ENCODE data around the gene ITGB1. TPM values are rescaled to one million over a fixed set of nuclear protein-coding genes. Genes with fewer than 3 reads are reported as not detected.
A peak's percentile ranks its signal among the peaks of the same experiment; 100 is the strongest.

The ITGB1 gene
- total and polyA plus RNA-seq, 9 of the 15 experiments (the other 6 are each of a cell fraction or from before 2014, with no cell fraction given), result 40.2 to 194 (median 155) TPM

DNA sequence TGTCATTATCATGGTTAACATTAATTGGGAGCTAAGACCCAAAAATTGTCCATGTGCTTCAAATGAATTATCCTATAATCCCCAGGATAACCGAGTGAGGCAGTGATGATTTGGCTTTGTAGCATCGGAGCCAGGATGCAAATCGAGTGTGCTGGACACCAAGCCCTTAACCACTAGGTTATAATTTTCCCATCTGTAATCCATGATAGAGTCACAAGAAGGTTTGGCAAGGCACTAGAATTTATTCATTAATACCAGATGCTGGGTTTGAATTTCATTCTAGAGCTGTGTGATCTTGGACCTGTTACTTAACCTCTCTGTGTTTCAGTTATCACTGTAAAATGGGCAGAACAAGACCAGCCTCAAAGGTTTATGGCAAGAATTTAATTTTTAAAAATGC, 21.0 kb upstream of the ITGB1 start:
- DNase-seq (ENCODE audit: extremely low read depth in 1 of 4, low spot score in 3 of 4), result no peak
- BruUV-seq (replicated peaks), result no TSS peak
- Histone ChIP-seq H3K4me1 (replicated peaks in 1 of 2; ENCODE audit: control insufficient read depth in 2 of 2, insufficient read depth in 2 of 2, low read length in 2 of 2) (peaks cover 22 to 26% of the 10 kb centered on the region in 2 experiments), H3K27me3 (ENCODE audit: control insufficient read depth in 2 of 2, insufficient read depth in 2 of 2, low read length in 2 of 2) (no peaks in the 10 kb centered on the region), H3K9me3 (replicated peaks; ENCODE audit: control insufficient read depth, insufficient read depth, low read depth, low read length) (no peaks in the 10 kb centered on the region), H3K9ac (ENCODE audit: insufficient read depth in 1 of 2, low read depth in 2 of 2, low read length in 2 of 2) (no peak overlapping the region), H3K9me1 (ENCODE audit: control insufficient read depth, insufficient read depth, low read length) (no peaks in the 10 kb centered on the region), H3K27ac (ENCODE audit: extremely low read depth, low read depth, low read length) (no peak overlapping the region), H4K20me1 (replicated peaks; ENCODE audit: control insufficient read depth, insufficient read depth, low read length) (no peaks in the 10 kb centered on the region), H3K79me2 (ENCODE audit: control insufficient read depth, insufficient read depth, low read length) (no peaks in the 10 kb centered on the region), H3K36me3 (ENCODE audit: control insufficient read depth, insufficient read depth, low read length) (no peaks in the 10 kb centered on the region), H3K4me2 (ENCODE audit: insufficient read depth, low read length) (no peak overlapping the region), H3K4me3 (no peak overlapping the region), H2AFZ (ENCODE audit: low read depth, low read length) (no peak overlapping the region)
- TF ChIP-seq DIDO1 (tag; IDR thresholded peaks at IDR 0.05; ENCODE audit: low read depth), result no peak
- 0 out of 4 replicates have a peak, but pooled peaks of 1 of the 2 experiments have one; percentile 18 for TF ChIP-seq RCOR1 (IDR thresholded peaks at IDR 0.05; ENCODE audit: borderline replicate concordance in 1 of 2, low read depth in 2 of 2, low read length in 2 of 2)
- TF ChIP-seq, protein P1, sequence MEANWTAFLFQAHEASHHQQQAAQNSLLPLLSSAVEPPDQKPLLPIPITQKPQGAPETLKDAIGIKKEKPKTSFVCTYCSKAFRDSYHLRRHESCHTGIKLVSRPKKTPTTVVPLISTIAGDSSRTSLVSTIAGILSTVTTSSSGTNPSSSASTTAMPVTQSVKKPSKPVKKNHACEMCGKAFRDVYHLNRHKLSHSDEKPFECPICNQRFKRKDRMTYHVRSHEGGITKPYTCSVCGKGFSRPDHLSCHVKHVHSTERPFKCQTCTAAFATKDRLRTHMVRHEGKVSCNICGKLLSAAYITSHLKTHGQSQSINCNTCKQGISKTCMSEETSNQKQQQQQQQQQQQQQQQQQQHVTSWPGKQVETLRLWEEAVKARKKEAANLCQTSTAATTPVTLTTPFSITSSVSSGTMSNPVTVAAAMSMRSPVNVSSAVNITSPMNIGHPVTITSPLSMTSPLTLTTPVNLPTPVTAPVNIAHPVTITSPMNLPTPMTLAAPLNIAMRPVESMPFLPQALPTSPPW (CRISPR knock-in tag; IDR thresholded peaks at IDR 0.05), result no peak
- peak in 1 of 2 experiments; percentile 43; a peak in 1 of 4 replicates for TF ChIP-seq KDM1A (IDR thresholded peaks at IDR 0.05)
- TF ChIP-seq ZFP36 (IDR thresholded peaks at IDR 0.05; ENCODE audit: low read depth, low read length, partially characterized antibody), result peak; percentile 63
- no peak for TF ChIP-seq L3MBTL2 (IDR thresholded peaks at IDR 0.05)
- 0 out of 2 replicates have a peak, but pooled peaks have one; percentile 22 for TF ChIP-seq HDAC2 (IDR thresholded peaks at IDR 0.05)
- TF ChIP-seq MEIS2 (IDR thresholded peaks at IDR 0.05; ENCODE audit: partially characterized antibody), result no peak
- no peak for TF ChIP-seq RFX1 (IDR thresholded peaks at IDR 0.05)
- TF ChIP-seq RBM25 (IDR thresholded peaks at IDR 0.05; ENCODE audit: low read depth, low read length, severe bottlenecking), result peak; percentile 90
- TF ChIP-seq BCOR (IDR thresholded peaks at IDR 0.05), result peak; percentile 66
- no peak for TF ChIP-seq RHOXF2B (CRISPR knock-in tag; conservative IDR thresholded peaks at IDR 0.05)
- TF ChIP-seq NR2C2 (CRISPR knock-in tag; IDR thresholded peaks at IDR 0.05), result no peak
- no peak for TF ChIP-seq NR2C2 (tag; IDR thresholded peaks at IDR 0.05)
- ChIA-PET CTCF (ENCODE audit: low intra/inter-chr PET ratio) (no interaction called here), POLR2A (no interaction called here)
- 91% methylated on average over 3 of the region's 3 CpGs for WGBS (ENCODE audit: insufficient coverage, low coverage, missing lambda C conversion rate)
- no peak for FAIRE-seq
- intact Hi-C loops (cut with micrococcal nuclease) (no loop called here), in situ Hi-C loops (cut with MboI) (no loop called here)
- ATAC-seq, result no peak
